Endometrial microvascular endothelial cells (primary cell): Measurements from ENCODE around the gene SLC35E1. TPM values are rescaled to one million over a fixed set of nuclear protein-coding genes. Genes with fewer than 3 reads are reported as not detected.

Source experiments
- in situ Hi-C: cut with HindIII; loops from 2 replicates; pipeline ENCODE4 v1.10.0; 2017; ENCODE audit warnings: low sequenced_read_pairs, low pct_unique_long_range_greater_than_20kb; ENCODE audit errors: inconsistent ontology term
- total RNA-seq: library from RNA; depleted of rRNA; stranded (reverse); fragments of >200 nt; gene quantifications from one replicate; pipeline ENCODE4 v1.2.3, GENCODE V29; 2015; ENCODE audit errors: inconsistent ontology term

Gene SLC35E1
- total RNA-seq, 1 donor from 2014 or later, result 31.7 TPM

DNA sequence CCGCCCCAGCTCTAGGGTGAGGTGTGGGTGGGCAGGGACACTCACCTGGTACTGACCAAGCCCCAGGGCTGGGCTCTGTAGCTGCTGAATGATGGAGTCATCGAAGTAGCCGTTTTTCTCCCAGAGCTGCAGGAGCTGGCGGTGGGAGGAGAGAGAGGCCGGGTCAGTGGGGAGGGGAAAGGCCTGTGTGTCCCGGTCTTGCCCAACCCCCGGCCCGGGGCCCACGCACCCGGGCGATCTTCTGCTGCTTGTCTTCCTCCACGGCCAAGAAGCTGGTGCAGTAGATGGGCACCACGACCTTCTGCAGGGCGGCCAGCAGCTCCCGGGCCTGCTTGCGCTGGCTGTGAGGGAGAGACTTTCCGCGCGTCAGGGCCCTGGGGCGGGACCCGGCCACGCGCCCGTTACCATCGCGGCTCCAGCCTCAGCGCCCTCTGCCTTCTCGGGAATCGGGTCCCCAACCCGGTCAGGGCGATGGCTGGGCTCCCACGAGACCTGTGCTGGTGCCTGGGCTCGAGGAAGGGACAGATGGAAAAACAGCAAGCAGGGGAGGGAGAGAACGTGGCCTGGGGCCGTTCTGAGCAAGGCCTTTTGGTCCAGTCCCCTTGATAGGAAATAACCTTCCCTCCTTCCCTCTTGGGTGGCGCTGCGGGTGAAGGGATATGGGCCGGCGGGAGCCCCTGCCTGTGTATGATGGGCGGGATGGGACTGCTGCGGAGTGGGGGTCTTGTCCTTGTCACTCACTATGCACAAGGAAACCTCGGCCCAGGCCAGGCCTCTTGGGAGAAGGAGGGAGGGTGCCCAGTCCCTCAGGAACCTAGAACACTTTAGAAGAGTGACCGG is 41.5 kb downstream of the SLC35E1 start:
- in situ Hi-C loops, result no loop called here

DNA sequence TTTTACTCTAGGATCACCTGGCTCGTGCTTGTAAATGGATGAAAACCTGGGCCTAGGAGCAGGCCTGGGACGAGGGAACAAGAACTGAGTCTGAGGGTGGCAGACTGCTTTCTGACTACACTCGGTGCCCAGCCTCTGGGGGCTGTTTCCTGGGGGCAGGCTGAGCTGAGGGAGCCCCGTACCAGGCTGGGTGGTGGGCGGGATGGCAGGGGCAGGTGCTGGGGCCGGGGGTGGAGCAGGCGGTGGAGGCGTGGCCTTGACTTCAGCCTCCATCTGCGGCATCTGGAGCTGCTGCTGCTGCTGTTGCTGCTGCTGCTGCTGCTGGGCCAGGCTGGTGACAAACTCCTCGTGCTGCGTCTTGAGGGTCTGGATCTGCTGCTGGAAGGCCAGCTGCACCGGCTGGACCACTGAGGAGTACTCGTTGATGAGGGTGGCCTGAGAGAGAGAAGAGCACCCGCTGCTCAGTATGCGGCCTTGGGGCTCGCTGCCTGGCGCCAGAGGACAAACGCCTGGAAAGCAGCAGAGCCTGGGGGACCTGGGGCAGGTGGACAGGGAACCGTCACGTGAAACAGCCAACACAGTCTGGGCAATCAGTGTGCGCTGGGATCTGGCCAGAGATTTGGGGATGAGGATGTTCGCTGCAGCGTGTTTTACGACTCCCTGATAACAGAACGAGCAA is 42.6 kb downstream of the SLC35E1 start:
- in situ Hi-C loops, result no loop called here

DNA sequence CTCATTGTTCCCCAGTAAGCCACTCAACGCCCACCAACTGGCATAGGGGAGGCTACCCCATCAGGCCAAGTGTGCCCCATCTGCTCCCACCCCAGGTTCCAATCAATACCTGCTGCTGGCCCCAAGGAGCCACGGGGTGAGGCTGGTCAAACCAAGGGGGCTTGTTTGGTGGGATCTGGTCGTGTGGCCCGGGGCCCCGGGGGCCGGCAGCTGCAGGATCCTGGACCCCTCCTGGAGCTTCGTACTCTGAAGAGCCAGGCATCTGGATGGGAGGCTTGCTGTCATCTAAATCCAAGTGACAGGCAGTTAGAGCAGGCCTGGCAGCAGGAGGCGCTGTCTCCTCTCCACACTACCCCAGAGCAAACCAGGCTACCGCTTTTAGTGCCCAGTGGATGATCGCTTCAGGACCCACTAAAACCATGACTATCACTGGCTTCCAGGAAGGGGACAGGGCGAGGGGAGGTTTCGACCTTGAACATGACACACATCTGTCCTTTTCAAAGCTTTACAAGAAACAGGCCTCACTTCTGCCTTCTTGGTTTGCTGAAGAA is 44.2 kb downstream of the SLC35E1 start:
- in situ Hi-C loops, result no loop called here

DNA sequence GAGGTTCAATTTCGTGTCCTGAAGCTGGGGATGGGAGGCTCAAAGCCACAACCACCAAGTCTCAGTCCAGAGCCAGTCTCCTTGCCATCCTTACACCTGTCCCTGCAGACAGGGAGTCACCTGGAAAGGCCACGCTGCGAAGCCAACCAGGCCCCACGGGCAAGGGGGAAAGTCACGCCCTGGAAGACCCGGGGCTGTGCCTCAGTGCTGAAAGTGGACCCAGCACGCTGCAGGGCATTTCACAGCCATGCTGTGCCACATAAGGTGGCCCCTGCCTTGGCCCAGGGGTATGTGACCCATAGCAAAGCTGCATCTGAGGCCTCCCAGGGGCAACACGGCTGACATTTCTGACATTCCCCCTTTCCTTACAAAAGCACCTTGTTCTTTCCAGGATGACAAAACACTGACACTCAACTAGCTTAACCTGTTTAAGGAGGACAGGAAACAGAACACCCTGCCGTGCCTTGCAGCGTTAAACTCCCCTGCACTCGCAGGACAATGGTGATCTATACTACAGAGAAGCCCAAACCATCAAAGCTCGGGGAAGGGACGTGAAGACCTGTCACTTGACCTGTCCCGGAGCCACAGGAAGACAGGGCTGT is 44.8 kb downstream of the SLC35E1 start:
- in situ Hi-C loops, result no loop called here

DNA sequence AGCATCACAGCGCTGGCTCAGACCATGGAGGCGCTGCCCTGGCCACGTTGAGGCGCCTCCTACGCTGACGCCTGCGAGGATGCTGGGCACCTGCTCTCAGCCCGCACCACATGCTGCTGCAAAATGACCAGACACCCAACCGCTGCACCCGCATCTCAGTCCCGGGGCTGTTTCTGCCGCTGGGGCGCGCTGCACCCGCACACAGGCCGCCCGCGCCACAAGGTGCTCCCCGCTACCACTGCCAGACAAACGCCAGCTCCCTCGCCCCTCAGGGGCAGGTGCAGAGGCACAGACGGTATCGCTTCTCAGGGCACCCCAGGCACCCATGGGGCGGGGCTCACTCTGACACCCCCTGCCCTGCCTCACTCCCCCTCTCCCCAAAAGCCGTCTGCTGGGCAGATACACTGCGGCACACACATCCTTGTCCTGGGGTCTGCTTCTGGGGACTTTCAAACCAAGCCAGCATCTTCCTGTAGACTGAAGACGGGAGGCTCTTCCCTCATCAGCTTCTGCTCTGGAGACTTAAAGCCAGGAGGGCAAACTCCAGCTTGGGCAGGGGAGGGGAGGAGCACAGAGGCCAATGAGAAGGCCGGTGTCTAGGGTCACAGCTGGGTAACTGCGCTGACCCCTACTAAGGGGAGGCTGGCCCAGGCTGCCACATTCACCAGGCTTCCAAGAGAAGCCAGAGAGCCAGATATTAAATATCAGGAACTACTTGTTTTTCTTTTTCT is 46.3 kb downstream of the SLC35E1 start:
- in situ Hi-C loops, result no loop called here

DNA sequence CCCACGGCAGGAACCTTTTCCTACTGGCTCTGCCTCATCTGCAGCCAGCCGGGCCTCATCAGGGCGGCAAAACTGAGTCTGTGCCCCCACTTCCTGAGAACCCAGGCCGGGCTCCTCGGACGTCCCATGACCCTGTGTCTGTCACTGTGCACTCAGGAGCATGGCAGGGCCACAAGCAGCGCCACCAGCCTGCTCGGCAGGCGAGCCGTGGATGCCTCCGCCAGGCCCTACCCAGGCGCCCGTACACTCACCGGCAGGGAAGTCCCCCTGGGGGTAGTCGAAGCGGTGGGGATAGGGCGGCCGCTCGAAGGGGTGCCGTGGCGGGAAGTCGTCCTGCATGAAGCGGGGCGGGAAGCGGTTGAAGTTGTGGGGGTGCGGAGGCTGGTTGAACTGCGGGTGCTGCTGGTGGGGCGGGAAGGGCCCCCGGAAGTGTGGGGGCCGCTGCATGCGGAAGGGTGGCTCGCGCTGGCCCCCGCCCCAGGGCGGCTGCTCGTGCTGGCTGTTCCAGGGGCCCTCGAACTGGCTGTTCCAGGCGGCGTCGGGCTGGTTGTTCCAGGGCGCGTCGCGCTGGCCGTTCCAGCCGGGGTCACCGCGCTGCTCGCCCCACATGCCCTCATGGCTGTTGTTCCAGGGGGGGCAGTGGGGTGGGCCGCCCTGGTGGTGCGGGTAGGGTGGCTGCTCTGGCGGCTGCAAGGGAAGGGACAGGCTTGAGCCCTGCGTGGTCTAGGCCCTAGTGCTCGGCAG is 47.1 kb downstream of the SLC35E1 start:
- in situ Hi-C loops, result no loop called here

DNA sequence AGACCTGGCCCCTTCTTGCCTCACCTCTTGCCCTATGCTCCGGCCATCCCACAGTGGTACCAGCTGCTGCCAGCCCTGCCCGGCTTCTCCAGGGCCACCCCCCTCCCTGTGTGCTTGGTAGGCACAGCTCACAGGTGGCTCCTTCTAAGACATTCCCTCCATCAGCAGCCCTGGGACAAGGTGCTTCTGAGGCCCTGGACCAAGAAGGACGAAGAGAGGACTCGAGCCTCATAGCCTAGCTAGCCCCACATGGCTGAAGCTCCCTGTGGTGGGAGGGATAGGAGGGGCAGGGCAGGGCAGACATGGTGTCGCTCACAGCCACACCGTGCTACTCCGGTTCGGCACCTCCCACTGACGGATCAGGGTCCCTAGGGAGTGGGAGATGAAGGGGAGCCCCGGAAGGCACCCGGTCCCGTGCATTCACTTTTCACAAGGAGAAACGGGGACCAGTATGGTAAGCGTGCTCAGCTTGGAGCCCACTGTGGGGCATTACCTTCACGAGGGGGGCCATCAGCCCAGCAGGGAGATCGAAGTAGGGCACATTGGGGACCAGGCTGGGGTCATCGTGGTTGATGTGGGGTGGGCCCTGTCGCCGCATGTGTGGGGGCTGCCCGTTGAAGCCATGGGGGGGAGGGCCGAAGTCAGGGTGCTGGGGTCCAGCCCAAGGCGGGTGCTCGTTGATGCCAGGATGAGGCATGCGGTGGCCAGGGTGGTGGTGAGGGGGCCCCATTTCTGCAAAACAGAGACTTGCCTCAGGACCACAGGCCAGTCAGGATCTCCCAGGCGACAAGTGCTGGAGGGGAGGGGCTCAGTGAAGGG is 49.4 kb downstream of the SLC35E1 start:
- in situ Hi-C loops, result no loop called here

DNA sequence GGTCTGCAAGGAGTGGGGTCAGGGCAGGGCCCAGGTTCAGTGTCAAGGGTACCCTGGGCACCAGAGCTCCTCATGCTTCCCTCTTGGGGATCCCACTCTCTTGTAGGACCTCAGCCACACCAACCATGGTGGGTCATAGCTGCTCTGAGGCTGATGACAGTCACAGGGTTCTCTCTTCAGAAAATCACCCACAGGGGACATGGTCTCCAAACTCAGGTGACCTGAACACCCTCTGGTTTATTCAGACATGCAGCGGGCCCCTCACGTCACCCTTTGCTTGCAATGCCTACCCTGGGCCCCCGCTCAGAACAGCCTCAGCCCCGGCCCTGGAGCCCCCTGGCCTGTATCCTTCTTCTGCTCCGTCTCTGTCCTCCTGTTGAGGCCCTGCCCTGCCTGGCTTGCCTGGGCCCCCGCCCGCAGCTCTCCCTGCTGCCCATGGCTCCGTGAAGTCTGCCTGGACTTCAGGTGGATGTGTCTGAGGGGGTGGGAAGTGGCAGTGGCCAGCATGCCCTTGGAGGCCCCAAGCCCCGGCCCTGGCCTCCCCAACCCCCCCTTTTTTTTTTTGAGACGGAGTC is 50.4 kb downstream of the SLC35E1 start:
- in situ Hi-C loops, result no loop called here

DNA sequence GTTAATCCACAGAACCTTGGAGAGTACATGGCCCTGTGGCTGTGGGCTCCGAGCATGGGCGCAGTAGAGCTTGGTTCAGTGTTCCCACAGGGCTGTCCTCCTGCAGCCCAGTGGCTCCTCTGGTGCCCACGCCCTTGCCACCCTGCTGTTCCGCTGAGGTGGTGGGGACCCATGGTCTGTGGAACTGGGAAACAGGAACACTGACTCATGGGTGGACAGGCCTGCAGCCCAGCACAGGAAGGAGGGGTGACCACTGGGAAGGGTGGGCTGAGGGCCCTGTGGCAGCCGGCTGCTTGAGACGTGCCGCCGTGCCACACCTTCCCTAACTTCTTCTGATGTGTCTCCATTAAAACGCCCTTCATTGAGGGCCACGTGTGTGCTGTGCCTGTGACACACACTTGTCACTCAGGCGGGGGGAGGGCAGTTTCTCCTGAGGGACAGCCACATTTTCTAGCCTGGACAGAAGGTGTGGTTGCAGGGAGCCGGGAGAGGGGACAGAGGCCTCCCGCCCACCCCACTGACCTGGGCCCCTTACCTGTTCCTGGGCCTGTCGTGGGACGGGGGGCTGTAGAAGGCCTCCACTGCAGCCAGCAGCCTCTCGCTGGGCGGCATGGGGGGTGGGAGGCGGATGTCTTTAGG is 51.1 kb downstream of the SLC35E1 start:
- in situ Hi-C loops, result no loop called here

DNA sequence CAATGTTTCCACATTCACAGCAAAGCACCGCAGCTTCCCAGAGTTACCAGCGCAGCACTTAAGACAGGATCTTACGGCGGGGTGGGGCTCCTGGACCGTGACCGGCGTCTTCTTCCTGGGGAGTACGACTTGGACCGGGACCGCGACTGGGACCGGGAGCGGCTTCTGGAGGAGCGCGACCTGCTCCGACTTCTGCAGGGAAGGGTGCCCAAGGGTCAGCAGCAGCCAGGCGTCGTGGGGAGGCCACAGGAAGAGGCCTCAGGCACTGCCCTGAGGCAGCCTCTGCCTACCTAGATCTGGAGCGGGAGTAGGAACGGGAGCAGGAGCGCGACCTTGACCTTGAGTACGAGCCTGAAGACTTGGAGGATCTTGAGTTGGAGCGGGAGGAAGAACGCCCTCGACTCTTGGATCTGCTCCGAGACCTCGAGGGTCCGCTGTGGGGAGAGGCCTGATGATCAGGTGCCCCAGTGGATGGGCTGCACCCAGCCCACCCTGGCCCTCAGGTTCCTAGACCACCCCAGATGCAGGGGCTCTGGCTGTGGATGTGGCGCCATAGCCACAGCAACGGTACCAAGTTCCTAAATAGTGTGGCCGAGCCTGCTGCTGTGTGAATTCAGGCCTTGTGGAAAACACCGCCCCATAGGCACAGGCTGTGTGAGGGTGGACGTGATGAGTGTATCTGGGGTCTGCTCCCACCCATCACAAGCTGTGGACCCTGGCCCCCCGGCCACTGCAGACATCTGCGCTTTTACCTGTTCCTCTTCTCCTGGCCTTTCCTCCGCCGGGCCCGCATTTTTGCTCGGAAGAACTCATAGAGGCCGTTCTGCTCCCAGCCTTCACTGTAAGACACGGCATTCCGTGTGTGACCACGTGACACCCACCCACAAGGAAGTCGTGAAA is 51.9 kb downstream of the SLC35E1 start:
- in situ Hi-C loops, result no loop called here

DNA sequence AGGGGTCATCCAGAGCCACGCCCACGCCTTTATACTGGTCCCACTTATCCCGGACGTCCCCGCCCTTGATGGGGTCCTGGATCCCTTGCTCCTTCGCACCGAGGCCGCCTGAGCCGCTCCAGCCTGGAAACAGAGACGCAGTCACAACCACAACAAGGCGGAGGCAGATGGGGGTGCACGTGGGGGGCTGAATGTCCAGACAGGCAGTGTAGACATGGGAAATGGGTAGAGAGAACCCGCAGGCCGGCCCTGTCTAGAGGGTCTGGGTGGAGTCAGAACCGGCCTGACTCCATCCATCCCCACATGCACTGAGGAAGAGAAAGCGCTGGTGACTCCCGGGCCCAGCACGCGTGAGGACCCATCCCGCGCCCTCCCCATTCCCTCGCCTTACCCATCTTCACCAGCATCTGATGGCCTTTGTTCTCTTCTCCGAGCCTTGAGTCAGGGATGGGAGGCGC is 53.0 kb downstream of the SLC35E1 start:
- in situ Hi-C loops, result no loop called here

DNA sequence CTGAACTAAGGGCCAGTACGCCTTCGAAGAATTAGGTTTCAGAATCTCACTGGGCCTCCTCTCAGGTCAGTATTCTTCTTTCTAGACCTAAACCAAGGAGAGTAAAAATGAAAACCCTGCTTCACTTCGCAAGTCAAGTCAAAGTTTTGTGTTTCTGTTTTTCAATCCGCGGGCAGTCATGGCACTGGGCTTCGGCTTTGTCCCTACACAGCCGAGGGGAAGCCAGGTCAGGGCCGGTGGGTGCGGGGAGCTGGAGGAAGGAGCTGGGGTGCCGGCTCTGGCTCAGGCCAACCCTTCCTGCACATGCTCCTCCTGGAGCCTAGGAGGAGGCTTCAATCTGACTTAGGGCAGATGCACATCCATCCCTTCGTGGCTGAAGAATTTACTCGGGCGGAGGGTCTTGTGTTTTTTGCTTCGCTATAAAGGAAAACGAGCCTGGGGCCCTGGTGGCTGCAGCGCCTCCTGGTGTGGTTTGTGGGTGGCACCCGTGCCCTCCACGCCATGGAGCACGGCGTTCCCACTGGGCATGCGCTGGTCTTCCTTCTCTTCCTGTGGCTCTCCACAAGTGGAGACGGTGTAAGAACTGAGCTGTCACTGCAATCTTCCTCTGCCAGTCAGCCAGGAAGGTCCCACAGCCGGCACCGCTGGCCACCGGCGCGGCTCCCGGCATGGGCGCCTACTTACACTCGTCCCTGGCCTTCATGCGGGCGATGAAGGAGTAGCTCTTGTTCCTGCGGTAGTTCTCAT is 53.6 kb downstream of the SLC35E1 start:
- in situ Hi-C loops, result no loop called here

DNA sequence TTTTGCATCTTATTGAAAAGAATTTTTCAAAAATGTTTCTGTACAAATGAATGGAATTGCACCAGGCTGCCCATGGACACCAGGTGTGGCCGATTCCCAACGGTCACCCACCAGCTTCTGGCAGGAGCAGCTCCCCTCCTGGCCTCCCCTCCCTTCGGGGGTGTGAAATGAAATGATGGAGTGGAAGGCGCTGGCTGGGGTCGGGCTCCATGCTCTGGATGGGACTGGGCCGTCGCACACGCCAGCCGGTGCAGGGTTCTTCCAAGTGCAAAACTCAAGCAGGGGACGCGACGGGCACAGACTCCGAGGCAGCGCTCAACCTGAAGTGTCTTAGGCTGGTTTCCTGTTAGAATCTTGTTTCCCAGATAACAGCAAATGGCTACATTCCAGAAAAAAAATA is 54.2 kb downstream of the SLC35E1 start:
- in situ Hi-C loops, result no loop called here

DNA sequence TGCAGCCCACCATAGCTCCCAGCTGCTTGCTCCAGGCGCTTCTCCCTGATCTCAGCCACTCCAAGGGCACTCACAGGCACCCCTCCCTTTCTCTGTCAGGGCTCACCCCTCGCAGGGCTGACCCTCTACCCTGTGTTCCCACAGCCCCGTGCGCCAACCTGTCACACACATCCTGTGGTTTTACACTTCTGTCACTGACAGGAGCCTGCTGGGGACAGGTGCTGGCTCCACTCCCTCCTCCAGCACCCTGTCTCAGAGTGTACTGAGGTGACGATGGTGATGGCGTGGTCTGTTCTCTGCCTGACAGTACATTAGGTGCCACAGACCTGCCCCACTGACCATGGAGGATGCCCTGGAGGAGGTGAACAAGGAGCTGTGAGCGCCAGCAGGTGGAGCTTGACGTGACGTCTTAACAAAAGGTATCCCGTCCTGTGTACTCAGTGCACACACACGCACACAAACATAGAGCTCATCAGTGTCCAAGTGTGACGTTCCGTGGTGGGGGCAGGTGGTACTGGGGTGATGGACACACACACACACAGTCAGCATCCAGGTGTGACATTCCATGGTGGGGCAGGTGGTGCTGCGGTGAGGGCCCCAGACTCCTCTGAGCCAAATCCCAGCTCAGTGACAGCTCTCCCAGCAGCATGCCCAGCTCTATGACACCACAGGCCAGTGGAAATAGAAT is 55.1 kb downstream of the SLC35E1 start:
- in situ Hi-C loops, result no loop called here

DNA sequence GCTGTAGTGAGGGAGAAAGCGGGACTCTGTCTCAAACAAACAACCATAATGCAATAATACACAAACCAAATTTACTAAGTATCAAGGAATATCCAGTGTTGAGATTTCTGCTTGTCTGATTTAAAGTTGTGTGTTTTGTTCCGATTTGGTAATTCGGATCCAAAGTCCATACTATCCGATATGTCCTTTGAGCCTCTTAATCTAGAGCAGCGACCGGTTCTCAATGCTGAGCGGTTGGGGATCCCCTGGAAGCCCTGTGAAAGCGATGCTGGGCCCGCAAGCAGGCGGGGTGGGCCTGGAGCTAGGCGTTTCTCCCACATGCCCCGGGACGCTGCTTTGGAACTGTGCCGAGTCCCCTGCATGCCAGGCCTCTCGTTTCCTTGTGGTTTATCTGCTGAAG is 55.8 kb downstream of the SLC35E1 start:
- in situ Hi-C loops, result no loop called here
